Measurements from ENCODE around the gene ATP6AP1. TPM values are rescaled to one million over a fixed set of nuclear protein-coding genes. Genes with fewer than 3 reads are reported as not detected.
A peak's percentile ranks its signal among the peaks of the same experiment; 100 is the strongest.

The ATP6AP1 gene
- total and polyA plus RNA-seq, 2 donors (not counting 3 experiments of a cell fraction or from before 2014, with no cell fraction given): 145 to 322 TPM

DNA sequence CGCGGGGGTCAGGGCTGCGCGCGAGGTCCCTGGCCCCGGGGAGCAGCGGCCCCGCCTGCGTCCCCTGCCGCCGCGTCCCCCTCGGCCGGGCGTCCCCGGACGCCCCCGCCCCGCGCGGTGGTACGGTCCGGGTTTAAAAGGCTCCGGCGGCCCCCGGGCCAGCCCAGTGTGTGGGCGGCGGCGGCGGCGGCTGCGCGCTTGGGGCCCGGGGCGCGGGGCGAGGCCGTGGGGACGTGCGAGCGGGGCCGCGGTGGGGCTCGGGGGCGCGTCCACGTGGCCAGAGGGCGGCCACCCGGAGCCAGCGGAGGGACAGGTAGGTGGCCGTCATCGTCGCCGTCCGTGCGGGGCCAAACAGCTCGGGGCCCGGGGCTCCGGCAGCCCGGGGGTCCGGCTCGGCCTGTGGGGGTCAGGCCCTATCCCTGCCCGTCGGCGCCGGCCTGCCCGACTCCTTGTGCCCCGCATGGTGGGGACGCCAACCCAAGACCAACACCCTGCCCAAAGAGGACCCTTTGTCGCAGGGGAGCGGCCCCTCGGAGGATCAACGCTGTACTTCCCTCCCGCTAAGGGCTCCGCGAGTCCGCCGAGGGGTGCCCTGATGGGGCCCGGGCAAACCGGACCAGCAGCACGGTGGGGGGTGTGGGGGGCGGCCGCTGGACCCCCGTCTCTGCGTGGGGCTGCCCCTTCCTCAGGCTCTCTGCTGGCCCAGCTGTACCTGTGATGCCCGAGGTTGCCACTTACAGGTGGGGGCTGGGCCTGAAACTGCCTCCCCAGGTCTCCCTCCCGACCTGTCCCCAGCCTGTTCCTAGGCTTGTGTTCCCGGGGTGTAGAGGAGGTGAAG is 29.9 kb downstream of the ATP6AP1 start, which contains the start of gene PLXNA3:
Gene PLXNA3, plus strand, starts transcription at position 166 of the 838 bp plus-strand sequence. CDS start 1,903 bp downstream, outside the sequence.
- Histone ChIP-seq H3K4me3 (replicated peaks in 1 of 3; ENCODE audit: insufficient read depth in 1 of 3, low read depth in 1 of 3, low read length in 3 of 3) (peak within 1 kb of the TSS; percentile 73 to 81 (median 76)), H3K4me2 (ENCODE audit: insufficient read depth, low read length) (peak within 1 kb of the TSS; percentile 70), H3K79me2 (ENCODE audit: control insufficient read depth, insufficient read depth, low read length) (peaks cover 25% of the 10 kb centered on the region), H3K36me3 (ENCODE audit: control insufficient read depth in 2 of 2, extremely low read depth in 1 of 2, insufficient read depth in 2 of 2, low read length in 2 of 2) (peaks cover 0 to 5% of the 10 kb centered on the region in 2 experiments), H3K27me3 (ENCODE audit: control insufficient read depth in 2 of 2, insufficient read depth in 2 of 2, low read length in 2 of 2) (no peaks in the 10 kb centered on the region), H3K27ac (ENCODE audit: insufficient read depth, low read depth, low read length) (no peak within 1 kb of the TSS), H2AFZ (ENCODE audit: low read depth, low read length) (peak within 1 kb of the TSS; percentile 66), H3K9me3 (replicated peaks; ENCODE audit: control insufficient read depth, insufficient read depth, low read length) (no peaks in the 10 kb centered on the region), H3K4me1 (ENCODE audit: control insufficient read depth, extremely low read depth, insufficient read depth, low read length) (peaks cover 7% of the 10 kb centered on the region), H4K20me1 (replicated peaks; ENCODE audit: control insufficient read depth, extremely low read depth, insufficient read depth, low read length) (no peaks in the 10 kb centered on the region), H3K9me1 (replicated peaks; ENCODE audit: control insufficient read depth, extremely low read depth, insufficient read depth, low read length) (no peaks in the 10 kb centered on the region), H3K9ac (replicated peaks; ENCODE audit: extremely low read depth, insufficient read depth, low read length) (peak within 1 kb of the TSS; percentile 57)
- FAIRE-seq (no peak), DNase-seq (ENCODE audit: low read depth, low spot score) (no peak)
- dilution Hi-C loops (cut with MboI; ENCODE audit: extremely low pct_ligation_motif_present, low sequenced_read_pairs): no loop called here
- ChIA-PET CTCF (interaction anchor here (1.1 to 2.9 kb wide), 3 partner anchors 14 to 85 kb away, joined by 3 to 8 read pairs (median 4); no protein-coding TSS in a partner anchor), POLR2A (interaction anchor here (0.7 to 1.4 kb wide), 3 partner anchors 12 to 61 kb away, joined by 3 to 4 read pairs (median 3); partner anchors contain the start of gene SLC10A3)
- TSS peak; percentile 9 for BruUV-seq (replicated peaks)
- peak; percentile 77 for TF ChIP-seq POLR2AphosphoS5 (IDR thresholded peaks at IDR 0.05; ENCODE audit: insufficient read depth, low read depth, low read length)
- TF ChIP-seq, protein P1, sequence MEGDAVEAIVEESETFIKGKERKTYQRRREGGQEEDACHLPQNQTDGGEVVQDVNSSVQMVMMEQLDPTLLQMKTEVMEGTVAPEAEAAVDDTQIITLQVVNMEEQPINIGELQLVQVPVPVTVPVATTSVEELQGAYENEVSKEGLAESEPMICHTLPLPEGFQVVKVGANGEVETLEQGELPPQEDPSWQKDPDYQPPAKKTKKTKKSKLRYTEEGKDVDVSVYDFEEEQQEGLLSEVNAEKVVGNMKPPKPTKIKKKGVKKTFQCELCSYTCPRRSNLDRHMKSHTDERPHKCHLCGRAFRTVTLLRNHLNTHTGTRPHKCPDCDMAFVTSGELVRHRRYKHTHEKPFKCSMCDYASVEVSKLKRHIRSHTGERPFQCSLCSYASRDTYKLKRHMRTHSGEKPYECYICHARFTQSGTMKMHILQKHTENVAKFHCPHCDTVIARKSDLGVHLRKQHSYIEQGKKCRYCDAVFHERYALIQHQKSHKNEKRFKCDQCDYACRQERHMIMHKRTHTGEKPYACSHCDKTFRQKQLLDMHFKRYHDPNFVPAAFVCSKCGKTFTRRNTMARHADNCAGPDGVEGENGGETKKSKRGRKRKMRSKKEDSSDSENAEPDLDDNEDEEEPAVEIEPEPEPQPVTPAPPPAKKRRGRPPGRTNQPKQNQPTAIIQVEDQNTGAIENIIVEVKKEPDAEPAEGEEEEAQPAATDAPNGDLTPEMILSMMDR (IDR thresholded peaks at IDR 0.05; ENCODE audit: extremely low read depth in 1 of 2, insufficient read depth in 1 of 2, low read depth in 1 of 2, low read length in 2 of 2): no peak
- TF ChIP-seq POLR2A (IDR thresholded peaks at IDR 0.05; ENCODE audit: low read depth, low read length): peak; percentile 72
- intact Hi-C loops (cut with micrococcal nuclease): loop anchor here (2.0 kb wide), 1 partner anchor 20 kb away; the partner anchor contains the start of gene LAGE3
